SK-N-SH (cell line): ENCODE data around the gene CRYGC. TPM values are rescaled to one million over a fixed set of nuclear protein-coding genes. Genes with fewer than 3 reads are reported as not detected.

Source experiments
- CTCF ChIA-PET: fragments of 300-600, 350-600 bp; formaldehyde crosslinking; extraction: SDS; loops from one replicate; lab custom pipeline; 2021; lab: Yijun Ruan, JAX
- POLR2A ChIA-PET: fragments of 350-600 bp; sonication (Branson Sonifier 250); formaldehyde crosslinking; extraction: SDS; loops from one replicate; lab custom pipeline; 2020; ENCODE audit warnings: antibody characterized with exemption, inconsistent platforms; lab: Yijun Ruan, JAX
- DNase-seq: peaks from one replicate; pipeline ENCODE4 v3.0.0; 2012
- H2AFZ ChIP-seq: fragments of 200-600 bp; sonication (generic); 2 replicates; pipeline ENCODE4 v1.8.1; 2016; ENCODE audit warnings: antibody characterized with exemption, mild to moderate bottlenecking, low read depth
- H3F3A ChIP-seq: fragments of 200-600 bp; sonication (generic); replicated peaks from 2 replicates; pipeline ENCODE3; 2016; ENCODE audit warnings: antibody characterized with exemption, mild to moderate bottlenecking; ENCODE audit not compliant: insufficient read depth
- H3K27ac ChIP-seq, 2 experiments: fragments of 200-500 bp in 1 of 2; fragments of 200-600 bp in 1 of 2; sonication (Bioruptor generic) in 1 of 2; sonication (generic), shearing (Covaris generic) in 1 of 2; 2 replicates each; pipeline versions ENCODE4 v1.5.1 to v1.6.1; 2014 to 2016; ENCODE audit warnings: low read depth in 2 of 2, inconsistent platforms in 1 of 2, low read length in 1 of 2, mild to moderate bottlenecking in 1 of 2, mixed read lengths in 1 of 2
- H3K27me3 ChIP-seq: fragments of 200-600 bp; sonication (generic), shearing (Covaris generic); 2 replicates; pipeline ENCODE4 v1.6.1; 2016; ENCODE audit warnings: mixed run types; ENCODE audit not compliant: insufficient read depth
- H3K36me3 ChIP-seq, 2 experiments: fragments of 200-500 bp in 1 of 2; fragments of 200-600 bp in 1 of 2; sonication (Bioruptor generic) in 1 of 2; sonication (generic) in 1 of 2; replicated peaks in 1 of 2; 2 replicates each; pipeline versions ENCODE3 to v1.5.1; 2014 to 2016; ENCODE audit warnings: low read length in 1 of 2, mild to moderate bottlenecking in 1 of 2; ENCODE audit not compliant: insufficient read depth in 2 of 2, control insufficient read depth in 1 of 2
- H3K4me1 ChIP-seq, 2 experiments: fragments of 200-500 bp in 1 of 2; fragments of 200-600 bp in 1 of 2; sonication (Bioruptor generic) in 1 of 2; sonication (generic), shearing (Covaris generic) in 1 of 2; 2 replicates each; pipeline versions ENCODE4 v1.5.1 to v1.6.1; 2014 to 2016; ENCODE audit warnings: low read depth in 1 of 2, low read length in 1 of 2, mixed run types in 1 of 2; ENCODE audit not compliant: insufficient read depth in 2 of 2, control insufficient read depth in 1 of 2
- H3K4me2 ChIP-seq: fragments of 200-600 bp; sonication (generic), shearing (Covaris generic); 2 replicates; pipeline ENCODE4 v1.6.1; 2017; ENCODE audit warnings: mixed run types
- H3K4me3 ChIP-seq, 2 experiments: fragments of 200-500 bp in 1 of 2; fragments of 200-600 bp in 1 of 2; sonication (Bioruptor generic) in 1 of 2; sonication (generic), shearing (Covaris generic) in 1 of 2; 2 replicates each; pipeline versions ENCODE4 v1.5.1 to v1.8.1; 2014 to 2016; ENCODE audit warnings: low read depth in 2 of 2, inconsistent platforms in 1 of 2, low read length in 1 of 2, mild to moderate bottlenecking in 1 of 2, mixed read lengths in 1 of 2, moderate library complexity in 1 of 2
- H3K79me2 ChIP-seq: fragments of 200-600 bp; sonication (generic); 2 replicates; pipeline ENCODE4 v1.8.1; 2017; ENCODE audit warnings: mild to moderate bottlenecking; ENCODE audit not compliant: insufficient read depth
- H3K9ac ChIP-seq: fragments of 200-600 bp; sonication (generic); 2 replicates; pipeline ENCODE4 v1.6.1; 2017; ENCODE audit warnings: mixed run types
- H3K9me2 ChIP-seq: fragments of 200-600 bp; sonication (generic); 2 replicates; pipeline ENCODE4 v1.6.1; 2017; ENCODE audit warnings: mixed run types
- H3K9me3 ChIP-seq: fragments of 200-600 bp; sonication (generic); 2 replicates; pipeline ENCODE4 v1.6.1; 2017; ENCODE audit warnings: mixed run types, mild to moderate bottlenecking, moderate library complexity
- H4K20me1 ChIP-seq: fragments of 200-600 bp; sonication (generic); 2 replicates; pipeline ENCODE4 v1.6.1; 2017; ENCODE audit warnings: mild to moderate bottlenecking, mixed run types; ENCODE audit not compliant: insufficient read depth
- EP300 ChIP-seq, 2 experiments: IDR thresholded peaks; 2 replicates each; pipeline versions ENCODE4 v1.4.0 to v1.6.1; 2012; ENCODE audit warnings: borderline replicate concordance in 1 of 2, low read depth in 1 of 2, low read length in 1 of 2
- FOSL2 ChIP-seq: IDR thresholded peaks from 2 replicates; pipeline ENCODE4 v1.4.0; 2012; ENCODE audit warnings: low read depth, mild to moderate bottlenecking, moderate library complexity, borderline replicate concordance
- FOXJ3 ChIP-seq: sonication (generic); formaldehyde crosslinking; IDR thresholded peaks from 2 replicates; pipeline ENCODE4 v1.5.1; 2020; ENCODE audit warnings: mild to moderate bottlenecking, missing genetic modification reagents
- FOXM1 ChIP-seq: IDR thresholded peaks from 2 replicates; pipeline ENCODE4 v1.4.0; 2012; ENCODE audit warnings: low read depth, mild to moderate bottlenecking
- GABPA ChIP-seq: IDR thresholded peaks from 2 replicates; pipeline ENCODE4 v1.4.0; 2012; ENCODE audit warnings: low read depth, mild to moderate bottlenecking
- GATA2 ChIP-seq: sonication (generic); formaldehyde crosslinking; IDR thresholded peaks from 2 replicates; pipeline ENCODE4 v1.5.0; 2020; ENCODE audit warnings: mild to moderate bottlenecking, missing genetic modification reagents
- IRF3 ChIP-seq: fragments of 150-350 bp; IDR thresholded peaks from 2 replicates; pipeline ENCODE4 v1.6.1; 2016; ENCODE audit warnings: mild to moderate bottlenecking, low read depth, low read length
- JUND ChIP-seq: IDR thresholded peaks from 2 replicates; pipeline ENCODE4 v1.4.0; 2012
- MEF2A ChIP-seq: IDR thresholded peaks from 2 replicates; pipeline ENCODE4 v1.4.0; 2012; ENCODE audit warnings: low read depth, borderline replicate concordance
- MXI1 ChIP-seq: IDR thresholded peaks from 2 replicates; pipeline ENCODE4 v1.6.1; 2012; ENCODE audit warnings: mild to moderate bottlenecking, low read depth, low read length, improper control_type of control experiment
- NRF1 ChIP-seq: IDR thresholded peaks from 2 replicates; pipeline ENCODE4 v1.6.1; 2012; ENCODE audit warnings: low read depth, mild to moderate bottlenecking, low read length
- PBX3 ChIP-seq: IDR thresholded peaks from 2 replicates; pipeline ENCODE4; 2012
- POLR2AphosphoS5 ChIP-seq: IDR thresholded peaks from 2 replicates; pipeline ENCODE4 v1.6.1; 2012; ENCODE audit warnings: low read depth, low read length
- RAD21 ChIP-seq: IDR thresholded peaks from 2 replicates; pipeline ENCODE4 v1.6.1; 2012; ENCODE audit warnings: mild to moderate bottlenecking, low read length
- RXRA ChIP-seq: IDR thresholded peaks from 2 replicates; pipeline ENCODE4 v1.4.0; 2012; ENCODE audit warnings: low read depth, mild to moderate bottlenecking, borderline replicate concordance
- SMC3 ChIP-seq: IDR thresholded peaks from 2 replicates; pipeline ENCODE4 v1.6.1; 2012; ENCODE audit warnings: low read depth, low read length, improper control_type of control experiment
- TEAD4 ChIP-seq: IDR thresholded peaks from 2 replicates; pipeline ENCODE4 v1.4.0; 2012; ENCODE audit warnings: mild to moderate bottlenecking, borderline replicate concordance; ENCODE audit not compliant: insufficient read depth
- ZBTB33 ChIP-seq: IDR thresholded peaks from 2 replicates; pipeline ENCODE4 v1.4.0; 2012; ENCODE audit warnings: low read depth, borderline replicate concordance
- WGBS: methylation state at CpG from one replicate; pipeline ENCODE4 v1.1.6; 2017; ENCODE audit warnings: low lambda C conversion rate; 5-methylcytosine and 5-hydroxymethylcytosine counted together
- polyA plus RNA-seq, 3 experiments: library from polyadenylated mRNA; depleted of rRNA; stranded (reverse); fragments of >200 nt; gene quantifications; 2 replicates each; pipeline ENCODE4 v1.2.3, GENCODE V29; 2012
- TF ChIP-seq, protein P1 (sequence below): fragments of 150-350 bp; IDR thresholded peaks from 2 replicates; pipeline ENCODE4 v1.6.1; 2017; ENCODE audit warnings: antibody characterized with exemption, low read length, low read depth, borderline replicate concordance
- TF ChIP-seq, protein P2 (sequence below): IDR thresholded peaks from 2 replicates; pipeline ENCODE4 v1.4.0; 2012; ENCODE audit warnings: low read depth

CRYGC gene
- polyA plus RNA-seq, 1 of the 3 experiments (the other 2 are of a cell fraction) = 0.31 TPM

DNA sequence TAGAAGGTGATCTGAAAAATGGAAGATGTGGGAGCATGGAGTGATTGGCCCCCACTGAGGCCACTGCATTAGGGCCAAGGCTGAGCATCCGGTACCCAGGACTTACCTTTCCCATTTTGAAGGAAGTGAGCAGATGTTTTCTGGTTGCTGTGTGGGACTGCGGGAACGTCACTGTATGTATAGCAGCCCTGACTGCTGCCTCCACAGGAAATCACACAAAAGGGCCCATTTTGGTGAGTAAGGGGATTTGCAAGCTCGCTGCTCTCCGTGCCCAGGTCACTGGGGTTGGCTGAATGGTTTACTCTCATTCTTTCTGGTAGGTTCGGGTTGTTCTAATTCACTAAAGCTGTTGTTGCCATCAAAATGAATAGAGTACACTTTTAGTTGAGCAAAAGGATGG is 16.4 kb upstream of the CRYGC start, which contains the start of gene CRYGB:
Gene CRYGB, minus strand, starts transcription at position 153 of the 400 bp plus-strand sequence. Its CDS starts 38 bp downstream, at position 115.
- Histone ChIP-seq H3K9me3 (no peaks in the 10 kb centered on the region), H3K36me3 (no peaks in the 10 kb centered on the region), H3K27ac (no peak within 1 kb of the TSS), H2AFZ (no peak within 1 kb of the TSS), H4K20me1 (no peaks in the 10 kb centered on the region), H3K4me3 (no peak within 1 kb of the TSS), H3K4me2 (no peak within 1 kb of the TSS), H3K9me2 (no peaks in the 10 kb centered on the region), H3K27me3 (no peaks in the 10 kb centered on the region)
- WGBS = 88% methylated on average over 3 of the region's 6 CpGs
- POLR2A ChIA-PET = no interaction called here
- TF ChIP-seq GATA2 (CRISPR knock-in tag) (no peak), TEAD4 (no peak), ZBTB33 (no peak), SMC3 (no peak), RAD21 (no peak), FOSL2 (no peak), NRF1 (no peak), JUND (no peak), EP300 (IDR thresholded peaks at IDR 0.05; ENCODE audit: borderline replicate concordance in 1 of 2, low read depth in 1 of 2, low read length in 1 of 2) (no peak), FOXJ3 (CRISPR knock-in tag) (no peak), IRF3 (no peak), RXRA (no peak), MEF2A (no peak), FOXM1 (no peak), MXI1 (no peak), GABPA (no peak), POLR2AphosphoS5 (no peak), PBX3 (no peak)
- TF ChIP-seq, protein P1, sequence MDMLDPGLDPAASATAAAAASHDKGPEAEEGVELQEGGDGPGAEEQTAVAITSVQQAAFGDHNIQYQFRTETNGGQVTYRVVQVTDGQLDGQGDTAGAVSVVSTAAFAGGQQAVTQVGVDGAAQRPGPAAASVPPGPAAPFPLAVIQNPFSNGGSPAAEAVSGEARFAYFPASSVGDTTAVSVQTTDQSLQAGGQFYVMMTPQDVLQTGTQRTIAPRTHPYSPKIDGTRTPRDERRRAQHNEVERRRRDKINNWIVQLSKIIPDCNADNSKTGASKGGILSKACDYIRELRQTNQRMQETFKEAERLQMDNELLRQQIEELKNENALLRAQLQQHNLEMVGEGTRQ = no peak
- TF ChIP-seq, protein P2, sequence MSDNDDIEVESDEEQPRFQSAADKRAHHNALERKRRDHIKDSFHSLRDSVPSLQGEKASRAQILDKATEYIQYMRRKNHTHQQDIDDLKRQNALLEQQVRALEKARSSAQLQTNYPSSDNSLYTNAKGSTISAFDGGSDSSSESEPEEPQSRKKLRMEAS = no peak
- TF ChIP-seq, all 33 proteins: peak for 0
- H3K4me1 ChIP-seq = peaks cover 6 to 8% of the 10 kb centered on the region in 2 experiments; a peak in 3 of 4 replicates
- DNase-seq = no peak
- H3F3A ChIP-seq = no peaks in the 10 kb centered on the region
- H3K9ac ChIP-seq = no peak within 1 kb of the TSS
- CTCF ChIA-PET = no interaction called here
- no peaks in the 10 kb centered on the region for H3K79me2 ChIP-seq
